Measurements from ENCODE around the gene CHID1. TPM values are rescaled to one million over a fixed set of nuclear protein-coding genes. Genes with fewer than 3 reads are reported as not detected.

Gene CHID1
- total RNA-seq, 2 donors from 2014 or later, result 46.4 to 113 TPM

GRCh38 chr11:849951-850774, 60.4 kb downstream of the CHID1 start:
- Histone ChIP-seq H3K4me3 (no peak overlapping the region), H3K27me3 (peaks cover 26% of the 10 kb centered on the region), H3K36me3 (no peaks in the 10 kb centered on the region), H3K4me1 (peaks cover 3% of the 10 kb centered on the region), H3K9ac (ENCODE audit: low read depth in 2 of 2, low read length in 2 of 2) (no peak overlapping the region), H3K27ac (no peak overlapping the region), H3K9me3 (no peaks in the 10 kb centered on the region)
- TF ChIP-seq CTCF (IDR thresholded peaks at IDR 0.05), result no peak
- DNase-seq, result no peak
- intact Hi-C loops (cut with DNase I), result loop anchor here (5.0 kb wide), 1 partner anchor 202 kb away; no protein-coding TSS in a partner anchor

GRCh38 chr11:849104-849824, 61.3 kb downstream of the CHID1 start:
- H3K27me3 ChIP-seq, result peaks cover 26% of the 10 kb centered on the region
- no peak overlapping the region for H3K9ac ChIP-seq (ENCODE audit: low read depth in 2 of 2, low read length in 2 of 2)
- no peaks in the 10 kb centered on the region for H3K36me3 ChIP-seq
- H3K4me3 ChIP-seq, result peak overlapping the region; percentile 30
- intact Hi-C loops (cut with DNase I), result loop anchor here (5.0 kb wide), 1 partner anchor 203 kb away; no protein-coding TSS in a partner anchor
- TF ChIP-seq CTCF (IDR thresholded peaks at IDR 0.05), result no peak
- no peak overlapping the region for H3K27ac ChIP-seq
- peaks cover 6% of the 10 kb centered on the region for H3K4me1 ChIP-seq
- H3K9me3 ChIP-seq, result no peaks in the 10 kb centered on the region
- no peak for DNase-seq

- Histone ChIP-seq H3K27ac (no peak overlapping the region), H3K9me3 (no peaks in the 10 kb centered on the region), H3K36me3 (no peaks in the 10 kb centered on the region), H3K9ac (ENCODE audit: low read depth in 2 of 2, low read length in 2 of 2) (peak overlapping the region in 1 of 2 donors; percentile 12), H3K27me3 (peaks cover 26% of the 10 kb centered on the region), H3K4me3 (no peak overlapping the region), H3K4me1 (peaks cover 6% of the 10 kb centered on the region)
- intact Hi-C loops (cut with DNase I), result loop anchor here (5.0 kb wide), 1 partner anchor 204 kb away; no protein-coding TSS in a partner anchor
- DNase-seq, result no peak
- peak; percentile 97 for TF ChIP-seq CTCF (IDR thresholded peaks at IDR 0.05)
Observed at GRCh38 chr11:848380-848931, 62.2 kb downstream of the CHID1 start.

- TF ChIP-seq CTCF (IDR thresholded peaks at IDR 0.05), result no peak
- H3K27ac ChIP-seq, result no peak overlapping the region
- H3K4me1 ChIP-seq, result peaks cover 12% of the 10 kb centered on the region
- DNase-seq, result no peak
- H3K9me3 ChIP-seq, result no peaks in the 10 kb centered on the region
- no peak overlapping the region for H3K4me3 ChIP-seq
- no peak overlapping the region for H3K9ac ChIP-seq (ENCODE audit: low read depth in 2 of 2, low read length in 2 of 2)
- H3K36me3 ChIP-seq, result no peaks in the 10 kb centered on the region
- H3K27me3 ChIP-seq, result peaks cover 26% of the 10 kb centered on the region
- intact Hi-C loops (cut with DNase I), result loop anchor here (5.0 kb wide), 1 partner anchor 204 kb away; no protein-coding TSS in a partner anchor
Observed at GRCh38 chr11:847876-848275, 62.7 kb downstream of the CHID1 start.

- no peak overlapping the region for H3K27ac ChIP-seq
- H3K36me3 ChIP-seq, result no peaks in the 10 kb centered on the region
- H3K4me3 ChIP-seq, result no peak overlapping the region
- peaks cover 12% of the 10 kb centered on the region for H3K4me1 ChIP-seq
- H3K9me3 ChIP-seq, result no peaks in the 10 kb centered on the region
- TF ChIP-seq CTCF (IDR thresholded peaks at IDR 0.05), result no peak
- no peak for DNase-seq
- H3K9ac ChIP-seq (ENCODE audit: low read depth in 2 of 2, low read length in 2 of 2), result no peak overlapping the region
- peaks cover 26% of the 10 kb centered on the region for H3K27me3 ChIP-seq
- intact Hi-C loops (cut with DNase I), result loop anchor here (5.0 kb wide), 1 partner anchor 206 kb away; no protein-coding TSS in a partner anchor
Observed at GRCh38 chr11:846496-847098, 64.0 kb downstream of the CHID1 start.

Measured in colonic mucosa (tissue), 4 donors.